Measurements from ENCODE around the gene CHST11.

CHST11 gene

GRCh38 chr12:104746467-104747088, 289.8 kb downstream of the CHST11 start:
- DNase-seq, result no peak

GRCh38 chr12:104747330-104747729, 290.6 kb downstream of the CHST11 start:
- no peak for DNase-seq

- DNase-seq, result no peak
Measured at GRCh38 chr12:104747955-104748354, 291.2 kb downstream of the CHST11 start.

- DNase-seq, result no peak
Measured at GRCh38 chr12:104748356-104748755, 291.6 kb downstream of the CHST11 start.

GRCh38 chr12:104748790-104749189, 292.0 kb downstream of the CHST11 start:
- DNase-seq, result no peak

- DNase-seq, result no peak
Measured at GRCh38 chr12:104749545-104749944, 292.8 kb downstream of the CHST11 start.

- DNase-seq, result no peak
Measured at GRCh38 chr12:104750061-104750460, 293.3 kb downstream of the CHST11 start.

- DNase-seq, result no peak
Measured at GRCh38 chr12:104751120-104751519, 294.4 kb downstream of the CHST11 start.

- no peak for DNase-seq
Measured at GRCh38 chr12:104751594-104751993, 294.8 kb downstream of the CHST11 start.

GRCh38 chr12:104752016-104752415, 295.3 kb downstream of the CHST11 start:
- DNase-seq, result no peak

GRCh38 chr12:104752881-104753280, 296.1 kb downstream of the CHST11 start:
- no peak for DNase-seq

GRCh38 chr12:104756901-104757300, 300.2 kb downstream of the CHST11 start:
- DNase-seq, result no peak

GRCh38 chr12:104758771-104759170, 302.0 kb downstream of the CHST11 start:
- no peak for DNase-seq

- no peak for DNase-seq
Measured at GRCh38 chr12:104761091-104761490, 304.3 kb downstream of the CHST11 start.

GRCh38 chr12:104761611-104762010, 304.9 kb downstream of the CHST11 start:
- DNase-seq, result no peak

- DNase-seq, result no peak
Measured at GRCh38 chr12:104763168-104763805, 306.5 kb downstream of the CHST11 start.

- DNase-seq, result no peak
Measured at GRCh38 chr12:104764225-104765091, 307.7 kb downstream of the CHST11 start.

GRCh38 chr12:104767261-104767660, 310.5 kb downstream of the CHST11 start:
- DNase-seq, result no peak

- DNase-seq, result no peak
Measured at GRCh38 chr12:104768033-104768432, 311.3 kb downstream of the CHST11 start.

- DNase-seq, result no peak
Measured at GRCh38 chr12:104769144-104769561, 312.4 kb downstream of the CHST11 start.

GRCh38 chr12:104772336-104772735, 315.6 kb downstream of the CHST11 start:
- no peak for DNase-seq

- DNase-seq, result no peak
Measured at GRCh38 chr12:104775731-104776231, 319.0 kb downstream of the CHST11 start.

GRCh38 chr12:104779134-104779533, 322.4 kb downstream of the CHST11 start:
- DNase-seq, result no peak

- no peak for DNase-seq
Measured at GRCh38 chr12:104782296-104782695, 325.5 kb downstream of the CHST11 start.
